Sigmoid colon (tissue), 4 donors: ENCODE measurements around the gene ARHGAP27.

Experiments
- EP300 ChIP-seq, 4 donors: sonication (generic); formaldehyde crosslinking; IDR thresholded peaks; one replicate each; pipeline ENCODE4 v1.6.1; 2017; ENCODE audit warnings: antibody characterized with exemption in 4 of 4
- POLR2A ChIP-seq, 2 donors: fragments of 450-650 bp; IDR thresholded peaks; one replicate each; pipeline ENCODE4 v1.6.1; 2016; ENCODE audit warnings: antibody characterized with exemption in 2 of 2, mild to moderate bottlenecking in 2 of 2, moderate library complexity in 2 of 2
- POLR2AphosphoS5 ChIP-seq, 4 donors: sonication (generic); formaldehyde crosslinking; IDR thresholded peaks; one replicate each; pipeline ENCODE4 v1.6.1; 2017; ENCODE audit warnings: antibody characterized with exemption in 4 of 4
- TF ChIP-seq, protein P1 (sequence below), 4 experiments: fragments of 450-650 bp in 3 of 4; fragments of 200-600 bp in 1 of 4; IDR thresholded peaks; one replicate each; pipeline ENCODE4 v1.5.1; 2016 to 2019; ENCODE audit warnings: antibody characterized with exemption in 4 of 4, mild to moderate bottlenecking in 3 of 4, moderate library complexity in 2 of 4

DNA sequence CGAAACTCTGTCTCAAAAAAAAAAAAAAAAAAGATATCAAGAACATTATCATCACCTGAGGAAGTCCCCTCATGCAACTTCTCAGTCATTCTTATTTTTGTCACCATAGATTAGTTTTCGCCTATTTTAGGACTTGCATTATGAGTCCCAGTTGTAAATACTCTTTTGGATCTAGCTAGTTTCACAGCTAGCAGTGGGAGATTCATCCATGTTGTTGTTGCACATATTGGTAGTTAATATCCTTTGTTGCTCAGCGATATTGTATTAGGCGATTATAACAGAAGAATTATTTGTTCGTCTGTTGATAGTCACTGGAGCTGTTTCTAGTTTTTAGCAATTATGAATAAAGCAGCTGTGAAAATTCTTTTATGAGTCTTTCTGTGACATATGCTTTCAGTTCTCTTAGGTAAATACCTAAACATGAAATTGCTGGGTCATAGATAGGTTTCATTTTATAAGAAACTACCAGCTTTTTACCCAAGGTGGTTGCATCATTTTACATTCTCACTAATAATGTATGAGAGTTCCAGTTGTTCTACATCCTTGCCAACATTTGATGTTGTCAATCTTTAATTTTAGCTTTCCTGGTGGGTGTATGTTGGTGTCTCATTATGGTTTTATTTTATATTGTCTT is 75.2 kb downstream of the ARHGAP27 start:
- TF ChIP-seq, protein P1, sequence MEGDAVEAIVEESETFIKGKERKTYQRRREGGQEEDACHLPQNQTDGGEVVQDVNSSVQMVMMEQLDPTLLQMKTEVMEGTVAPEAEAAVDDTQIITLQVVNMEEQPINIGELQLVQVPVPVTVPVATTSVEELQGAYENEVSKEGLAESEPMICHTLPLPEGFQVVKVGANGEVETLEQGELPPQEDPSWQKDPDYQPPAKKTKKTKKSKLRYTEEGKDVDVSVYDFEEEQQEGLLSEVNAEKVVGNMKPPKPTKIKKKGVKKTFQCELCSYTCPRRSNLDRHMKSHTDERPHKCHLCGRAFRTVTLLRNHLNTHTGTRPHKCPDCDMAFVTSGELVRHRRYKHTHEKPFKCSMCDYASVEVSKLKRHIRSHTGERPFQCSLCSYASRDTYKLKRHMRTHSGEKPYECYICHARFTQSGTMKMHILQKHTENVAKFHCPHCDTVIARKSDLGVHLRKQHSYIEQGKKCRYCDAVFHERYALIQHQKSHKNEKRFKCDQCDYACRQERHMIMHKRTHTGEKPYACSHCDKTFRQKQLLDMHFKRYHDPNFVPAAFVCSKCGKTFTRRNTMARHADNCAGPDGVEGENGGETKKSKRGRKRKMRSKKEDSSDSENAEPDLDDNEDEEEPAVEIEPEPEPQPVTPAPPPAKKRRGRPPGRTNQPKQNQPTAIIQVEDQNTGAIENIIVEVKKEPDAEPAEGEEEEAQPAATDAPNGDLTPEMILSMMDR (IDR thresholded peaks at IDR 0.05), result no peak
- no peak for TF ChIP-seq POLR2A (IDR thresholded peaks at IDR 0.05)
- TF ChIP-seq POLR2AphosphoS5 (IDR thresholded peaks at IDR 0.05), result no peak
- TF ChIP-seq EP300 (IDR thresholded peaks at IDR 0.05), result no peak
